Mammary epithelial cell (primary cell): Measurements from ENCODE around the gene DGAT2.

Source experiments
- CTCF ChIP-seq, 2 donors: IDR thresholded peaks in 1 of 2; conservative IDR thresholded peaks in 1 of 2; 2 replicates each; pipeline ENCODE4 v1.5.1; 2011 to 2012; ENCODE audit warnings: inconsistent platforms in 2 of 2, low read length in 2 of 2, mild to moderate bottlenecking in 2 of 2, control low read depth in 1 of 2, low read depth in 1 of 2; ENCODE audit not compliant: insufficient read depth in 1 of 2; ENCODE audit errors: extremely low read depth in 1 of 2
- EZH2 ChIP-seq: IDR thresholded peaks from 2 replicates; pipeline ENCODE4 v1.6.1; 2012; ENCODE audit warnings: low read length, inconsistent platforms, borderline replicate concordance

GRCh38 chr11:75826461-75827230, 58.1 kb downstream of the DGAT2 start:
- TF ChIP-seq EZH2 (no peak), CTCF (conservative IDR thresholded peaks at IDR 0.05 in 1 of 2, IDR thresholded peaks at IDR 0.05 in 1 of 2; ENCODE audit: extremely low read depth in 1 of 2, insufficient read depth in 1 of 2, low read depth in 1 of 2, low read length in 2 of 2) (no peak)
